ENCODE measurements around the gene CLDN24.

The CLDN24 gene

GRCh38 chr4:183347566-183347965 is 25.3 kb upstream of the CLDN24 start:
- H3K4me3 ChIP-seq (ENCODE audit: low read length), result no peak overlapping the region
- TF ChIP-seq CTCF (conservative IDR thresholded peaks at IDR 0.05; ENCODE audit: low read length), result no peak
- DNase-seq (ENCODE audit: low read depth), result peak; percentile 65

GRCh38 chr4:183347146-183347545 is 24.9 kb upstream of the CLDN24 start:
- no peak for DNase-seq (ENCODE audit: low read depth)
- TF ChIP-seq CTCF (conservative IDR thresholded peaks at IDR 0.05; ENCODE audit: low read length), result no peak
- no peak overlapping the region for H3K4me3 ChIP-seq (ENCODE audit: low read length)

GRCh38 chr4:183345261-183345660 is 23.0 kb upstream of the CLDN24 start:
- DNase-seq (ENCODE audit: low read depth), result no peak
- no peak overlapping the region for H3K4me3 ChIP-seq (ENCODE audit: low read length)
- no peak for TF ChIP-seq CTCF (conservative IDR thresholded peaks at IDR 0.05; ENCODE audit: low read length)

GRCh38 chr4:183344523-183345255 is 22.5 kb upstream of the CLDN24 start:
- no peak for TF ChIP-seq CTCF (conservative IDR thresholded peaks at IDR 0.05; ENCODE audit: low read length)
- no peak for DNase-seq (ENCODE audit: low read depth)
- H3K4me3 ChIP-seq (ENCODE audit: low read length), result no peak overlapping the region

GRCh38 chr4:183343730-183344129 is 21.5 kb upstream of the CLDN24 start:
- no peak for TF ChIP-seq CTCF (conservative IDR thresholded peaks at IDR 0.05; ENCODE audit: low read length)
- no peak overlapping the region for H3K4me3 ChIP-seq (ENCODE audit: low read length)
- no peak for DNase-seq (ENCODE audit: low read depth)

GRCh38 chr4:183342541-183343533 is 20.6 kb upstream of the CLDN24 start:
- H3K4me3 ChIP-seq (ENCODE audit: low read length), result no peak overlapping the region
- DNase-seq (ENCODE audit: low read depth), result peak; percentile 29
- no peak for TF ChIP-seq CTCF (conservative IDR thresholded peaks at IDR 0.05; ENCODE audit: low read length)
